Fibroblast of skin of left quadriceps (primary cell): ENCODE results near the gene DHRS3.
A peak's percentile ranks its signal among the peaks of the same experiment; 100 is the strongest.

Experiments used
- DNase-seq, 2 experiments: peaks; one replicate each; pipeline ENCODE4 v3.0.0-alpha.2; 2013; ENCODE audit warnings: low read depth in 2 of 2

The DHRS3 gene

GRCh38 chr1:12640237-12640957 lies 22.4 kb upstream of the DHRS3 start:
- no peak for DNase-seq

- DNase-seq, result no peak
These were observed 19.7 kb upstream of the DHRS3 start for GRCh38 chr1:12637693-12638092.

GRCh38 chr1:12636098-12636950 lies 18.3 kb upstream of the DHRS3 start:
- peak; percentile 55 to 59 for DNase-seq

GRCh38 chr1:12634696-12635202 lies 16.7 kb upstream of the DHRS3 start:
- no peak for DNase-seq

DNA sequence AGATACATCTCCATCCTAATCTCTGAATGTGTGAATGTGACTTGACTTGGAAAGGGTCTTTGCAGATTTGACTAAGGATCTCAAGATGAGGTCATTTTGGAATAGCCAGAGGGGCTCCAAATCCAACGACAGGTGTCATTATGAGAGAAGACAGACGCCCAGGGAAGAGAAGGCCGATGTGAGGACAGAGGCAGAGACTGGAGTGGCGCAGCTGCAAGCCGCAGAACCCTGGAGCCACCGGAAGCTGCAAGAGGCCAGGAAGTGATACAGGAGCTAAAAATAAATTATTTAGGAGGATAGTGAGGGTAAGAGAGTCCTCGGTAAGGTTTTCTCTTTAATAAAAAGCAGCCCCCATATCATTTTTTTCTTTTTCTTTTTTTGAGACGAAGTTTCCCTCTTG lies 16.1 kb upstream of the DHRS3 start:
- DNase-seq, result no peak

- no peak for DNase-seq
These were observed 13.6 kb upstream of the DHRS3 start for GRCh38 chr1:12631571-12631970.

- DNase-seq, result no peak
These were observed 13.0 kb upstream of the DHRS3 start for GRCh38 chr1:12630946-12631530.

DNA sequence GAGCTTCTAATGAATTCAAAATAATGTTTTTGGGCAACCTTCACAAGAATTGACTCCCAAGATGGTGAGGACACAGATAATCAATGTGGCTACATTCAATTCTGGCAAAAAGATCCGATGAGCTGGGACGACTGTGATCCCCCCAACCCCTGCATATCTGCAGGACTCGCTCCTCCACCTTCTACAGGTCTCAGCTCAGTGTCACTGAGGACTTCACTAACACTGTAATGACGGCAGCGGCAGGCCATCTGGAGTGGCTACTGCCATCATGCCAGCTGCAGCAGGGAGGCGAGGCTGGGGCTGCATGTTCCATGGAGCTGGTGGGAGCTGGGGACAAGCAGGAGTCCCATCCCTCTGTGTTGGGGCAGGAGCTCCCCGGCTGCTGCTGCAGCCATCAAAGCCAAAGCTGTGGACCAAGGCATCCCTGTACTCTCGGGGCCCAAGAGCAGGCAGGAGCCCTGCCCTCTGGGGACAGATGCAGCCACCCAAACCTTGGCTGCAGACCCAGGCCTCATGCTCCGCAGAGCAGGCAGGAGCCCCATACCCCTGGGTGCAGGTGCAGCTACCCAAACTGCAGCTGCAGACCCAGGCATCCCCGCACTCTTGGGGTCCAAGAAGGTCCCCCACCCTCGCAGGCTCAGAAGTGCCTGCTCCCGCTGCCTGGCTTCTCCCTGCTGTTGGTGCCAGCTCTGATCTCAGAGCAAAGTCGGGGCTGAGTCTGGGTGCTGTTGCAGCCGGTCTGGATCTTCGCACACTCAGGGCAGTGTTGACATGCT lies 12.2 kb upstream of the DHRS3 start:
- no peak for DNase-seq

- DNase-seq, result no peak
These were observed 11.5 kb upstream of the DHRS3 start for GRCh38 chr1:12629511-12629956.

GRCh38 chr1:12627296-12627695 lies 9.3 kb upstream of the DHRS3 start:
- no peak for DNase-seq

GRCh38 chr1:12626888-12627287 lies 8.9 kb upstream of the DHRS3 start:
- DNase-seq, result no peak

GRCh38 chr1:12625276-12625675 lies 7.3 kb upstream of the DHRS3 start:
- no peak for DNase-seq

GRCh38 chr1:12622506-12622905 lies 4.5 kb upstream of the DHRS3 start:
- DNase-seq, result no peak

DNA sequence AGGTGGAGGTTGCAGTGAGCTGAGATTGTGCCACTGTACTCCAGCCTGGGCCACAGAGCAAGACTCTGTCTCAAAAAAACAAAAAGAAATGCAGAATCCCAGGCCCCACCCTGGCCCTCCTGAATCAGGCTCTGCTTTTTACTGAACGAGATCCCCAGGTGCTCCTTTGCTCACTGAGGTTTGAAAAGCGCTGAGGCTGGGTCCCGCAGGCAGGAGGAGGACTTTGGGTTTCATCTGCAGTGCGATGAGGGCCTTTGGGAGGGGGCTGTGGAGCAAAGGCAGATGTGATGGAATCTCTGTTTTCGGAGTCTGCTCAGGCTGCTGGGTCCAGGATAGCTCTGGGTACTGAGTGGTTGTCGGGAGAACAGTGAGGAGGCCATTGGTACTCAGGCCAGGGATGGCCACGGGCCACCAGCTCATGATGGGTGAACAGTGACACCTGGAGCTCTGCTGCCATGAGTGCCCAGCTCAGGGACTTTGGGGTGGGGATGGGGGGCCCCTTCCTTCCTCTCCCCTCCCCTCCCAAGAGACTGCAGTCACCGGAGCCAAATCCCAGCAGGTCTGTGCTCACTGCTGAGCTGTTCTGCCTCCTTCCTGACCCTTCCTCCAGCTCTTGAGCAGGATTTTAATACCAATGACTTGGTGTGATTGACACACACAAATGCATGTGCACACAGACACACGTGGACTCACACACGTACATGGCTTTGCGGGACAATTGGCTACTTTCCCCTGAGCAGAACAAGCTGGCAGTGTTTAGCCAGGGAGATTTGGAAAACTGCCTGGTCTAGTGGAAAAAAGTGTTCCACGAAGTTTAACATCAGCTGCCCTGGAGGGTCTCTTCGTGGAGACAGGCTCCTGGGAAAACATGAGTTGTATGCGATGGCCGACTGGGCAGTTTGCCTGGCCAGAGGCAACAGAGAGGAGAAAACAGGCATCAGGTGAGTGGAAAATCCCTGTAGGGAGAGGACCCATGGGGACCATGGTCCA lies 3.6 kb upstream of the DHRS3 start:
- no peak for DNase-seq

- DNase-seq, result no peak
These were observed 2.9 kb upstream of the DHRS3 start for GRCh38 chr1:12620931-12621330.

- no peak for DNase-seq
These were observed 2.5 kb upstream of the DHRS3 start for GRCh38 chr1:12620488-12620865.

DNA sequence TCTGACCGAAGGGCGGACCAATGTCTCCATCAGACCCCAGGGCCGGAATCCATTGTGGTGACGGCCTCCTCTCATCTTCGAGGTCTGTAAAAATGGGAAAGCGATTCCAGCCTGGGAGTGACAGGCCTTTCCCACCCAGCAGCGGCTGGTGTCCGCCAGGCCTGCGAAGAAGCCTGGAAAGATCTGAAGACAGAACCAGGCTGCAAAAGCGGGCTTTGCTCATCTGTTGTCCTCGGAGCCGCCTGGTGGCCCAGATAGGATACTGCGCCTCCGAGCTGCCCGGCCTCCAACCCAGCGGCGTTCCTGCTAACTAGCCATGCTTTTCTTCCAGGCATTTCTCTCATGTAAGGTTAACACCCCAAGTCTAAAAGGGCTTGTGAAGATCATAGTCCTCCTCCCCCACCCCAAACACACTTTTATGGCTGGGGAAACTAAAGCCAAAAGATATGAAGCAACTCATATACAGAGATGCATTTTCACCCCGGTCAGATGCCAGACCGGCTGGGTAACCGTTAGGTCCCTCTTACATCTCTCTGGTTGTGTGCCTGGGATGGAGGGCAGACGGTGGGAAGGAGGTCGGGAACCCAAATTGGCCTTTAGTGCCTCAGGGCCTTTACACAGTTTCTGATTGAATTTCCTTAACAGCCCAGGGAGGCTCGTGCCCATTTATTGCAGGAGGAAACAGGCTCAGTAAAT lies 1.9 kb upstream of the DHRS3 start:
- peak; percentile 70 to 74 for DNase-seq

DNA sequence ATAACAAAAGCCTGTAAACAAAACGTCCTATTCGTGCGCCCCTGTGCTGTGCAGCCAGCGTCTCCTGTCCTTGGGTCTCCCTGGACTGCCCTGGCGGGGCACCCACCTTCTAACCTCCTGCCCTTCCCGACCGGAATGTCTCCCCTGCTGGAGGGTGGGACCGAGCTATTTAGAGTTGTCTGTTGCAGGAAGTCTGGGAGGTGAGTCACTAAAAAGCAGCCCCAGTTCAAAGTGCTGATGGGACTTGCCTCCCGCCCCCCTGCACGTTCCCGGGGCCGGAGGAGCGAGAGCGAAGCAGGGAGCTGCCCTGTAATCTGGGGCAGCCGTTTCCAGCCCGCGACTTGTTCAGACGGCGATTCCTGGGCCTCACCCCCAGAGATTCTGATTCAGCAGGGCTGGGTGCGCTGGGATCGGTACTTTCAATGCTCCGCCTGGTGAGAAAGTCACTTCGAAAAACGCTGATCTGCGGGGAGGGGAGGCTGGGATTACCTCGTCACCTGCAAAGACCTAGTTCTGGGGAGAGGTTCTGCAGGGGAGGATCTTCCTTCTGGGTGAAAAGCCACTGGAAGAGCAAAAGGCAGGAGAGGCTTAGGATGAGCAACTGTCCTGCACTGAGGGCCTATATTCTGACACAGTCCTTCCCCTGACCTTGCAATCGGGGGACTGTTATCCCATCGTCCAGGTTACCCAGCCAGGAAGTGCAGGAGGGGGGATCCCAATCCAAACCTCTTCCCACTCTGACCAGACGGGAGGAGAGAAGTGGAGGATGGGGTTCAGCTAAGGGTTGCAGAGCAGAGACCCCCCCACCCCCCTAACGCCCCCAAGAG lies 1.2 kb upstream of the DHRS3 start:
- DNase-seq, result peak; percentile 64 to 67

DNA sequence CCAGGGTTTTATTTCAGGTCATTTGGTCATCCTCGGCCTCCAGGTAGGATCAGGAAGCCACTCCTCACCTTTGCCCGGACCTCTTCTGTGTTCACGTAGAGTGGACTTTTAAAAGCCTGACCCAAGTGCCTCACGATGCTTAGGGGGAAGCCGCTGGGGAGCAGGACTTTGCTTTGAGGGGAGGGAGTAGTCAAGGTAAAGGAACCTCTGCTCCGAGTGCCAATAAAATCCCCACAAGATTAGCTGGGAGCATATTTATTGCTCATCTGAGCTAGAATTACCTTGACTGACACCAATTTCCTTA lies 603 bp upstream of the DHRS3 start:
- no peak for DNase-seq
